Coronary artery (tissue), 2 donors: ENCODE measurements around the gene LTBP2.

ENCODE experiments used
- DNase-seq: peaks from one replicate; pipeline ENCODE4 v3.0.0-alpha.2; 2017; ENCODE audit warnings: low spot score
- H3K27ac ChIP-seq, 2 donors: fragments of 200-600 bp; sonication (generic); one replicate each; pipeline ENCODE4 v1.5.1; 2016 to 2019
- H3K4me3 ChIP-seq: fragments of 200-600 bp; sonication (generic); 2 replicates; pipeline ENCODE4 v1.5.1; 2016; ENCODE audit warnings: mild to moderate bottlenecking, moderate library complexity
- TF ChIP-seq, protein P1 (sequence below): fragments of 200-600 bp; sonication (generic); IDR thresholded peaks from one replicate; pipeline ENCODE4 v1.5.1; 2019; ENCODE audit warnings: antibody characterized with exemption

LTBP2 gene

DNA sequence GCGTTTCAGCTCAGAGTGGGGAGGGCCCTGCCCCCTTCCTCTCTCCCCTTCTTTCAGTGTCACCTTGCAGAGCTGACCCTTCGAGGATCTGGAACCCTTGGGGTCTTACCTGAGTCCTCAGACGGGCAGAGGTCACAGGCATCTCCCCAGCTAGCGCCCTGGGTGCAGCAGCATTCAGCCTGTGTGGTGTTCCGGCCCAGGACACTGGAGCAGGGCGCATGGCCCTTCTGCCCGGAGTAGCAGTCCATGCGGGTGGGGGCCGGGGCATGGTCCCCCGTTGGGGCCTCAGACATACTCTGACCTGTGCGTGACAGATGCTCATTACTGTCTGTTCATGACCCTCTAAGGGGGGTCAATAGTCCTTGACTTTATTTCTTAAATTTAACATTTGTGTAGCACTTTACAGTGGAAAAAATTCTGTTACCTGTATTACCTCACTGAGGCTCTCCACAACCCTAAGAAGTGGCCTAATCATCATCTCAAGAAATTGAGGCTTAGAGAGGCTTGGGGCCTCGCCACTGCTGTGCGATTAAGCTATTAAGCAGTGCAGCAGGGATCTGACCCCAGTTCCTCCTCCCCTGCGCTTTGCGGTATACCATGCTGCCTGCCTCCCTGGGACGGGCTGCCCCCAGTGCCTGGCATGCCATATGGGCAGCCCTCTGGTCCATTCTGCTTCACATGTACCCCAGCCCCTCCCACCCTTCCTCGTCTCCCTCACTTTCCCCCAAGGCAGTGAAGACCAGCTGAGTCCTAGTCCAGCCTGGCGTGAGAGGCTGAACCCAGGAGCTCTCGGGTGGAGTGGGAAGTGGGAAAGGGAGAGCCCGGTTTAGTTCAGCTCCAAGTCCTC, 106.9 kb downstream of the LTBP2 start:
- TF ChIP-seq, protein P1, sequence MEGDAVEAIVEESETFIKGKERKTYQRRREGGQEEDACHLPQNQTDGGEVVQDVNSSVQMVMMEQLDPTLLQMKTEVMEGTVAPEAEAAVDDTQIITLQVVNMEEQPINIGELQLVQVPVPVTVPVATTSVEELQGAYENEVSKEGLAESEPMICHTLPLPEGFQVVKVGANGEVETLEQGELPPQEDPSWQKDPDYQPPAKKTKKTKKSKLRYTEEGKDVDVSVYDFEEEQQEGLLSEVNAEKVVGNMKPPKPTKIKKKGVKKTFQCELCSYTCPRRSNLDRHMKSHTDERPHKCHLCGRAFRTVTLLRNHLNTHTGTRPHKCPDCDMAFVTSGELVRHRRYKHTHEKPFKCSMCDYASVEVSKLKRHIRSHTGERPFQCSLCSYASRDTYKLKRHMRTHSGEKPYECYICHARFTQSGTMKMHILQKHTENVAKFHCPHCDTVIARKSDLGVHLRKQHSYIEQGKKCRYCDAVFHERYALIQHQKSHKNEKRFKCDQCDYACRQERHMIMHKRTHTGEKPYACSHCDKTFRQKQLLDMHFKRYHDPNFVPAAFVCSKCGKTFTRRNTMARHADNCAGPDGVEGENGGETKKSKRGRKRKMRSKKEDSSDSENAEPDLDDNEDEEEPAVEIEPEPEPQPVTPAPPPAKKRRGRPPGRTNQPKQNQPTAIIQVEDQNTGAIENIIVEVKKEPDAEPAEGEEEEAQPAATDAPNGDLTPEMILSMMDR = no peak
- H3K4me3 ChIP-seq = no peak overlapping the region
- peak; percentile 69 for DNase-seq
- H3K27ac ChIP-seq = no peak overlapping the region

DNA sequence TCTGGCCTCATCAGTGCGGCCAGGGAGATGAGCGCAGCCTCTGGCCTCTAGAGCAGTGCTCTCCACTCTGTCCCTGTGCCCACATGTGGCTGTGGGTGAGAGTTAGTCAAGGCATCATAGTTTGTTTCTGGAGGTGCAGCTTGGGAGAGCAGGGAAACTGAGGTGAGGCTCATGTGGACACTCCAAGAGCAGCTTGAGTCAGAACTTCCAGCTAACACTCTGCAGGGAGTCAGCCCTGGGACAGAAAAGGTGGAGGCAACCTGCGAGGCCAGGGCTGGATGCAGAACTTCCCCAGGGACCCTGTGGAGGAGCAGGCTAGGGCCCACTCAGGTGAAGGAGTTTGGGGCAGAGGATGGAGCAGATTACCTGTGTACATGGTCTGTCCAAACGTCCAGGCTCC, 107.6 kb downstream of the LTBP2 start:
- DNase-seq = peak; percentile 65
- Histone ChIP-seq H3K4me3 (no peak overlapping the region), H3K27ac (no peak overlapping the region)
- TF ChIP-seq, protein P1 = no peak

DNA sequence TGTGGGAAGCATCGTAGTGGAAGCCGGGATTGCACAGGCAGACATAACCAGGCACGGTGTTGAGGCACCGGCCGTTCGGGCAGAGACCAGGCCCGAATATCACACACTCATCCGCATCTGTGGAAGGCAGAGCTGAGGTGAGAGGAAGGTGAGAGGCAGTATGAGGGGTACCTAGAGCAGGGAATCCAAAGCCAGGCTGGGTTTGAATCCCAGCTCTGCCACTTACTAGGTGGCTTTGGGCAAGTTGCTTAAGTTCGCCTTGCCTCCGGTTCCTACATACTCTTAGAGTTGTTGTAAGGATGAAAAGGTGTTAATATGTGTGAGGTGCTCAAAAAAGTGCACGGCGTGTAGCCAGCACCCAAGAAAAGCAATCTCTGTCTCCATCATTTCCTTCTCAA, 108.1 kb downstream of the LTBP2 start:
- DNase-seq = no peak
- Histone ChIP-seq H3K4me3 (no peak overlapping the region), H3K27ac (no peak overlapping the region)
- TF ChIP-seq, protein P1 = no peak

DNA sequence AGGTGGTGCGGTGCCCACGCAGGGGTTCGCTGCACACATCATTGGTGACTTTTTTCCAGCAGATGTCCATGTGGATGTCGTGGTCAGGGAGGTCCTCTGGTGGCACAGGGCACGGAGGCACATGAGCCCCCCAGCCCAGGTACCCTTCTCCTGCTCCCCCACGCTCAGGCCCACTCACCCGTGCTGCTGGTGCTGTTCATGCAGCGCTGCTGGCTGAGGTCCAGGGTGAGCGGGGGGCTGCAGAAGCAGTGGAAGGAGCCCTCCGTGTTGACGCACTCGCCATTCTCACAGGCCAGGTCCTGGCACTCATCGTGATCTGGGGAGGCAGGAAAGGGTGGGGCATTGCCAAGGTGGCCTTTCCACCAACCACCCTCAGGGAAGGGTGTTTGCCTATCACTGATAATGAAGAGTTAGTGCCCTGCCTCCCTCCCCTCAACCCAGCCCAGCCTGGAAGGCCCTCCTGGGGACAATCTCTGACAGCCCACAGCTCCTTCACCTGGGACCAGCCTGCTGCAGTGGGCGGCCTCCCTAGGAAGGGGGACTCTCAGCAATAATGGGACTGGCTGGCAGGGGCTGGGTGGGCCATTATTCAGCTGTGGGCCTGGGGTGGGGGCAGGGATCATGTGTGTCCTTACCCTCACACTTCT, 108.6 kb downstream of the LTBP2 start:
- no peak overlapping the region for H3K4me3 ChIP-seq

DNA sequence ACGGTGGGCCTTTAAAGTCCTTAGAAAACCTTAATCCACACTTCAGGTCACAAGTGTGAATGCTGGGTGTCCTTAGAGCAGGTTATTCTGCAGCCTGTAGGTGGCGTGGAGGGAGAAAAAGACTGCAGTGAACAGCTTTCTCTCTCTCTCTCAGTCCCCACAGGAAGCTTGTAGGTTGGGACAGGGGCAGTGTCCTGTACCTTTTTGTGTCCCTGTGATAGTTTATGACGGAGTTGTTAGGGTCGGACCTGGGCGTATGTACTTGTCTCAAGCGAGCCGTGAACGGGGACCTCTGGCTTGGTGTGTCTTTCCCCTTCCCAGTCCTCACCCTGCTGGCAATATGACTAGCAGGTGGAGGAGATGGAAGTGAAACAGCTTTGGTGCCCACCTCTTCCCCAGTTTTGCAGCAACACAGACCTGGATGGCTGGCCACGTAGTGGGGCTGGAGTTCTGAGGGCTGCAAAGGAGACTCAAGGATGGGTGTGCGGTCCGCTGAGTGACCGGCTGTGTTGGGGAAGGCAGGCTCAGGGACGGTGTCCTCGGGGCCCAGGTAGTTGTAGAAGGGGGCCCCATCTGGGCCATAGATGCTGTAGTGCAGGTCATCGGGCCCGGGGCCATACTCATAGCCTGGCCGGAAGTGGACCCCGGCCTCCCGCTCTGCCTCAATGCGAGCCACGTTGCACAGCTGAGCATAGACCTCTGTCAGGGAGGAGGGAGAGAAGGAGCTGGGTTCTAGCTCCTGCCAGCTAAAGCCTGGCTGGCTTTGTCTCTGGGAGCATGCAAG, 109.6 kb downstream of the LTBP2 start:
- peak overlapping the region in 1 of 2 donors; percentile 60 for H3K27ac ChIP-seq
- TF ChIP-seq, protein P1 = no peak
- H3K4me3 ChIP-seq = no peak overlapping the region
- no peak for DNase-seq

More for the DNA sequence above, 108.6 kb downstream of the LTBP2 start:
- peak overlapping the region in 1 of 2 donors; percentile 20 for H3K27ac ChIP-seq
- TF ChIP-seq, protein P1 = no peak
- DNase-seq = no peak

DNA sequence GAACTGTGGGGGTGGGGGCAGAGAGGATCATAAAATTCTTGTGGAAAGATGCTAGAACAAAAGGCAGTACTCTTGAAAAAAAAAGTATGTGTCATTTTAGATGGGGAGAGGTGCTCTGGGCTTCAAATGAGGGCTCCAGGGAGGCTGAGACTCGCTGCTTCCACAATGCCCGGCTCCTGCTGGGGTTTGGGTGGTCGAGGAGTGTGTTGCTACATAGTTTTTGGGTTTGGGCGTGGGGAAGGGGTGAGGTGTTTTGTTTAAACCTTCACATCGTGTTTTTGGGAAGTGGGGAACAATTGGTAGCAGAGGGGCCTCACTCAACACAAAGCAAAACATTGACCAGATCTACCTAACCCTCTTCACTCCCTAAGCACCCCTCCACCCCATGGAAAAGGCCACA, 110.3 kb downstream of the LTBP2 start:
- Histone ChIP-seq H3K4me3 (no peak overlapping the region), H3K27ac (peak overlapping the region in 1 of 2 donors; percentile 60)
- TF ChIP-seq, protein P1 = no peak
- no peak for DNase-seq
